Right atrium auricular region (tissue), 2 donors: ENCODE results near the gene MRPS5. TPM values are rescaled to one million over a fixed set of nuclear protein-coding genes. Genes with fewer than 3 reads are reported as not detected.

ENCODE experiments used
- DNase-seq: peaks from one replicate; pipeline ENCODE4 v3.0.0-alpha.2; 2019; ENCODE audit warnings: low spot score
- H3K27ac ChIP-seq, 2 donors: fragments of 200-600 bp; sonication (generic); 1 replicate in 1 of 2; 2 replicates in 1 of 2; pipeline ENCODE4 v1.5.1; 2016 to 2019
- H3K27me3 ChIP-seq, 2 donors: fragments of 200-600 bp; sonication (generic); one replicate each; pipeline versions ENCODE4 v1.5.1 to v1.6.0; 2017 to 2019
- H3K36me3 ChIP-seq: fragments of 200-600 bp; sonication (generic); one replicate; pipeline ENCODE4 v1.5.1; 2016
- H3K4me1 ChIP-seq, 2 donors: fragments of 200-600 bp; sonication (generic); one replicate each; pipeline versions ENCODE4 v1.5.1 to v1.6.0; 2017 to 2019
- H3K4me3 ChIP-seq, 2 donors: fragments of 200-600 bp; sonication (generic); 1 replicate in 1 of 2; 2 replicates in 1 of 2; pipeline ENCODE4 v1.5.1; 2017 to 2019; ENCODE audit warnings: mild to moderate bottlenecking in 1 of 2, moderate library complexity in 1 of 2
- H3K9me3 ChIP-seq, 2 donors: fragments of 200-600 bp; sonication (generic); one replicate each; pipeline ENCODE4 v1.5.1; 2019
- CTCF ChIP-seq, 2 donors: fragments of 200-600 bp; sonication (generic); IDR thresholded peaks; one replicate each; pipeline ENCODE4 v1.5.1; 2019; ENCODE audit warnings: antibody characterized with exemption in 2 of 2
- total RNA-seq, 2 donors: library from RNA; depleted of rRNA; stranded (reverse); fragments of >200 nt; gene quantifications; one replicate each; pipeline ENCODE4 v1.1.0, GENCODE V29; 2016

The MRPS5 gene
- total RNA-seq, 2 donors from 2014 or later: 39.0 to 57.7 TPM

- TF ChIP-seq CTCF (IDR thresholded peaks at IDR 0.05): no peak
- no peak for DNase-seq
- Histone ChIP-seq H3K27ac (no peak overlapping the region), H3K36me3 (no peaks in the 10 kb centered on the region), H3K9me3 (no peaks in the 10 kb centered on the region), H3K27me3 (no peaks in the 10 kb centered on the region), H3K4me1 (no peaks in the 10 kb centered on the region), H3K4me3 (no peak overlapping the region)
These were observed 63.1 kb downstream of the MRPS5 start for GRCh38 chr2:95058466-95058988.

GRCh38 chr2:95057535-95058370 lies 63.9 kb downstream of the MRPS5 start:
- Histone ChIP-seq H3K27me3 (no peaks in the 10 kb centered on the region), H3K36me3 (no peaks in the 10 kb centered on the region), H3K4me1 (no peaks in the 10 kb centered on the region), H3K27ac (no peak overlapping the region), H3K9me3 (no peaks in the 10 kb centered on the region), H3K4me3 (no peak overlapping the region)
- no peak for TF ChIP-seq CTCF (IDR thresholded peaks at IDR 0.05)
- no peak for DNase-seq

GRCh38 chr2:95056461-95057459 lies 64.8 kb downstream of the MRPS5 start:
- Histone ChIP-seq H3K4me3 (no peak overlapping the region), H3K36me3 (no peaks in the 10 kb centered on the region), H3K4me1 (no peaks in the 10 kb centered on the region), H3K9me3 (no peaks in the 10 kb centered on the region), H3K27me3 (no peaks in the 10 kb centered on the region), H3K27ac (no peak overlapping the region)
- no peak for DNase-seq
- no peak for TF ChIP-seq CTCF (IDR thresholded peaks at IDR 0.05)

GRCh38 chr2:95056044-95056443 lies 65.6 kb downstream of the MRPS5 start:
- Histone ChIP-seq H3K9me3 (no peaks in the 10 kb centered on the region), H3K27me3 (no peaks in the 10 kb centered on the region), H3K4me3 (no peak overlapping the region), H3K36me3 (no peaks in the 10 kb centered on the region), H3K27ac (no peak overlapping the region), H3K4me1 (no peaks in the 10 kb centered on the region)
- no peak for TF ChIP-seq CTCF (IDR thresholded peaks at IDR 0.05)
- DNase-seq: no peak

- H3K36me3 ChIP-seq: no peaks in the 10 kb centered on the region
- no peak for DNase-seq
- no peak overlapping the region for H3K27ac ChIP-seq
- no peaks in the 10 kb centered on the region for H3K27me3 ChIP-seq
- H3K4me1 ChIP-seq: no peaks in the 10 kb centered on the region
- no peak for TF ChIP-seq CTCF (IDR thresholded peaks at IDR 0.05)
- no peaks in the 10 kb centered on the region for H3K9me3 ChIP-seq
- no peak overlapping the region for H3K4me3 ChIP-seq
These were observed 66.3 kb downstream of the MRPS5 start for GRCh38 chr2:95055262-95055661.
